GM13976 (cell line): Measurements from ENCODE around the gene EFNB2.

Experiments used
- DNase-seq: peaks from one replicate; pipeline ENCODE4 v3.0.0; 2012; ENCODE audit warnings: low spot score
- in situ Hi-C: fragments of 300-500 bp; cut with MboI; formaldehyde crosslinking; loops from one replicate; pipeline ENCODE4 v1.12.0; 2022; ENCODE audit warnings: low sequenced_read_pairs, mixed read lengths, inconsistent platforms; ENCODE audit not compliant: unreplicated experiment
- TF ChIP-seq, protein P1 (sequence below): IDR thresholded peaks from 2 replicates; pipeline ENCODE4 v1.5.1; 2012; ENCODE audit warnings: borderline replicate concordance, mild to moderate bottlenecking; ENCODE audit not compliant: insufficient read depth; ENCODE audit errors: extremely low read depth, missing control alignments, control extremely low read depth

EFNB2 gene

GRCh38 chr13:106527826-106528225, 7.6 kb downstream of the EFNB2 start:
- DNase-seq: no peak
- in situ Hi-C loops: loop anchor here (25.0 kb wide), 1 partner anchor 441 kb away; no protein-coding TSS in a partner anchor
- TF ChIP-seq, protein P1, sequence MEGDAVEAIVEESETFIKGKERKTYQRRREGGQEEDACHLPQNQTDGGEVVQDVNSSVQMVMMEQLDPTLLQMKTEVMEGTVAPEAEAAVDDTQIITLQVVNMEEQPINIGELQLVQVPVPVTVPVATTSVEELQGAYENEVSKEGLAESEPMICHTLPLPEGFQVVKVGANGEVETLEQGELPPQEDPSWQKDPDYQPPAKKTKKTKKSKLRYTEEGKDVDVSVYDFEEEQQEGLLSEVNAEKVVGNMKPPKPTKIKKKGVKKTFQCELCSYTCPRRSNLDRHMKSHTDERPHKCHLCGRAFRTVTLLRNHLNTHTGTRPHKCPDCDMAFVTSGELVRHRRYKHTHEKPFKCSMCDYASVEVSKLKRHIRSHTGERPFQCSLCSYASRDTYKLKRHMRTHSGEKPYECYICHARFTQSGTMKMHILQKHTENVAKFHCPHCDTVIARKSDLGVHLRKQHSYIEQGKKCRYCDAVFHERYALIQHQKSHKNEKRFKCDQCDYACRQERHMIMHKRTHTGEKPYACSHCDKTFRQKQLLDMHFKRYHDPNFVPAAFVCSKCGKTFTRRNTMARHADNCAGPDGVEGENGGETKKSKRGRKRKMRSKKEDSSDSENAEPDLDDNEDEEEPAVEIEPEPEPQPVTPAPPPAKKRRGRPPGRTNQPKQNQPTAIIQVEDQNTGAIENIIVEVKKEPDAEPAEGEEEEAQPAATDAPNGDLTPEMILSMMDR: no peak

DNA sequence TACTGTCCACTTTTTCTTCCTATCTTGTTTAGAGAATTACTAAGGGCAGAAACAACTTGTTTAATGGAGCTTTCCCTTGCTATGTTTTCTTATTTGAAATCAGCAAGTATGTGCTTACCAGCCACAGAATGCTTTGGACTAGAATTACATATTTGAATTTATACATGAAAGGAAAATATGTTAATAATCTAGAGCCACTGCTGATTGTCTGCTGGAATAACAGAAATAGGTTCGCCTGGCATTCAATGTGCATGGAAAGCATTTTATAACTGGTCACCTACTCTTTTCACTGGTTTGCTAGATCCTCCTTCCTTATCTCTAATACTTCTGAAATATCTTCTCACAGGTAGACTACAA, 8.0 kb downstream of the EFNB2 start:
- in situ Hi-C loops: loop anchor here (25.0 kb wide), 1 partner anchor 440 kb away; no protein-coding TSS in a partner anchor
- TF ChIP-seq, protein P1: no peak
- no peak for DNase-seq

- in situ Hi-C loops: loop anchor here (25.0 kb wide), 1 partner anchor 440 kb away; no protein-coding TSS in a partner anchor
- no peak for DNase-seq
- TF ChIP-seq, protein P1: no peak
Measured at GRCh38 chr13:106526738-106527444, 8.6 kb downstream of the EFNB2 start.

DNA sequence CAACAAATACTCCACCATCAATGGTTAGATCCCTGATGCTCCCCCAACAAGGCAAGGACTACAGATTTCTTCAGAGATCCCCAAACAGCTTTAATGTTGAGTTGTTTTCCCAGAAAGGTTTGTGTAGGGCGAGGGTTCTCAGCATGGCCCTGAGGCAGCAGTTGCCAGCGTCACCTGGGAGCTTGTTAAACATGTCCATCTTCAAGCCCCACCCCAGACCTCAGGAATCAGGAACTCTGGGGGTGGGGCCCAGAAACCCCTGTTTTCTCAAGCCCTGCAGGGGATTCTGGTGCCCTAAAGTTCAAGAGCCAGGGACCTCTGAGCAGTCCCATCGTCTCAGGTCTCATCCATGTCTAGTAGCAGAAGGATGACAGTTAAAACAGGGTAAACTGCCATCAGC, 9.6 kb downstream of the EFNB2 start:
- in situ Hi-C loops: loop anchor here (25.0 kb wide), 1 partner anchor 439 kb away; no protein-coding TSS in a partner anchor
- DNase-seq: no peak
- TF ChIP-seq, protein P1: no peak

DNA sequence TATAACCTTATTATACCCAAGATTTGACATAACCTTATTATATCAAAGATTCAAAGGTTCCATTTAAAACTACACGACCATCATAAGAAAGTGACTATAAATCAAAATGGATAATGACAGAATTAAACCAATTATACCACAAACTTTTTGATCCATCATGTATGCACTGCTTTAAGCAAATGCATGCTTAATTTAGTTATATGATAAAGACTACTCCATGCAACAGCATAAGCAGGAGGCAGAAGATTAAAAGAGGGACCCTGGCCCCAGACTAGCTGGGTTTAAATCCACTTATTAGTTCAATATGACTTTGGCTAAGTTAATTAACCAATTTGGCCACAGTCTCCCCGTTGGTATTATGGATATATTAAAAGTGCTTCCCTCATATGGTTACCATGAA, 11.4 kb downstream of the EFNB2 start:
- TF ChIP-seq, protein P1: no peak
- in situ Hi-C loops: no loop called here
- no peak for DNase-seq

- TF ChIP-seq, protein P1: no peak
- in situ Hi-C loops: no loop called here
Measured at GRCh38 chr13:106523576-106523975, 11.9 kb downstream of the EFNB2 start.

GRCh38 chr13:106522898-106523525, 12.4 kb downstream of the EFNB2 start:
- in situ Hi-C loops: no loop called here
- DNase-seq: no peak

More at GRCh38 chr13:106523576-106523975, 11.9 kb downstream of the EFNB2 start:
- no peak for DNase-seq

More at GRCh38 chr13:106522898-106523525, 12.4 kb downstream of the EFNB2 start:
- TF ChIP-seq, protein P1: no peak
